ENCODE results near the gene ERG. TPM values are rescaled to one million over a fixed set of nuclear protein-coding genes. Genes with fewer than 3 reads are reported as not detected.

Gene ERG, protein sequence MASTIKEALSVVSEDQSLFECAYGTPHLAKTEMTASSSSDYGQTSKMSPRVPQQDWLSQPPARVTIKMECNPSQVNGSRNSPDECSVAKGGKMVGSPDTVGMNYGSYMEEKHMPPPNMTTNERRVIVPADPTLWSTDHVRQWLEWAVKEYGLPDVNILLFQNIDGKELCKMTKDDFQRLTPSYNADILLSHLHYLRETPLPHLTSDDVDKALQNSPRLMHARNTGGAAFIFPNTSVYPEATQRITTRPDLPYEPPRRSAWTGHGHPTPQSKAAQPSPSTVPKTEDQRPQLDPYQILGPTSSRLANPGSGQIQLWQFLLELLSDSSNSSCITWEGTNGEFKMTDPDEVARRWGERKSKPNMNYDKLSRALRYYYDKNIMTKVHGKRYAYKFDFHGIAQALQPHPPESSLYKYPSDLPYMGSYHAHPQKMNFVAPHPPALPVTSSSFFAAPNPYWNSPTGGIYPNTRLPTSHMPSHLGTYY
- polyA plus RNA-seq (2014; cell fraction: cytosol; rRNA removed) = 0.07 and 0.32 TPM in 2 replicates
- polyA plus RNA-seq (2014; cell fraction: nucleus; rRNA removed) = 0.16 TPM in 1 of 2 replicates, not detected in the other

- DNase-seq (ENCODE audit: low spot score) = no peak
Measured at GRCh38 chr21:38498057-38498833, at the start of gene ERG. Gene ERG (minus strand): TSS chr21:38498477. CDS start chr21:38498380, 97 bp downstream.

GRCh38 chr21:38544661-38545060 is 46.4 kb upstream of the ERG start:
- DNase-seq (ENCODE audit: low spot score) = no peak

GRCh38 chr21:38542263-38542662 is 44.0 kb upstream of the ERG start:
- no peak for DNase-seq (ENCODE audit: low spot score)

DNA sequence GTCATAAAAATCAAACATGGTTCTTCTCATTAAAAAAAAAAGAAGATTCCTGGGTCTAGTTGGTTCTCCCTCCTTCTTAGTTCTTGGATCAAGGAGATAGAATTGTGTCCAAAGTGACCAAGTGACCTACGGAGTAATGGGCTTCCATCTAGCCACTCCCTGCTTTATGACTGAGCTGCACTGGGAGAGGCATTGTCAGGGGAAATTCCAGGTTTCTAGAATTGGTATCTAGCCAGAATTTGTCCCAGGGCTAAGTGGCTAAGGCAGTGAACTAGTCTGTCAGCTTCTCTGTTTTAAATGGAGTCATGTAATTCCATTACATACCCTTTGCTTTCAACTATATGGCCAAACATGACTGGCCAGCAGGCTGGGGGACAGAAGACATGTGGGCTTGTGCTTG is 40.1 kb upstream of the ERG start:
- DNase-seq (ENCODE audit: low spot score) = no peak

GRCh38 chr21:38534591-38534990 is 36.3 kb upstream of the ERG start:
- DNase-seq (ENCODE audit: low spot score) = no peak

GRCh38 chr21:38533887-38534286 is 35.6 kb upstream of the ERG start:
- no peak for DNase-seq (ENCODE audit: low spot score)

DNA sequence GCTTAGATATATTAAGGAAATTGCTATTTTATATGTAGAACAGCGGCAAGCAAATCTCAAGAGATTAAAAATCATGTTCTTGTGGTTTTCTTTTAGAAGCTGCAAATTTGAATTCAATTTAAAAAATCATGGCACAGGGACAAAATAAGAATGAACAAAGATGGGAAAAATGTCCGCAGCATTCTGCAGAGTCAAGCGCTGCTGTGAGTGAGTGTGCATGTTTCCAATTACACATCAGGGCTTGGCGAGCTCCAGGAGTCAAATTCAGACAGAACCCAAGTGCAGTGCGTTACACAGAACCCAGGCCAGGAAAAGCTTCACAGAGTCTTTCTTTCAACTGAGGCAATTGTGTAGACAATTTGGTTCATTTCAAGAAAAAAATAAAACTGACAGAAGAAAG is 33.3 kb upstream of the ERG start:
- no peak for DNase-seq (ENCODE audit: low spot score)

DNA sequence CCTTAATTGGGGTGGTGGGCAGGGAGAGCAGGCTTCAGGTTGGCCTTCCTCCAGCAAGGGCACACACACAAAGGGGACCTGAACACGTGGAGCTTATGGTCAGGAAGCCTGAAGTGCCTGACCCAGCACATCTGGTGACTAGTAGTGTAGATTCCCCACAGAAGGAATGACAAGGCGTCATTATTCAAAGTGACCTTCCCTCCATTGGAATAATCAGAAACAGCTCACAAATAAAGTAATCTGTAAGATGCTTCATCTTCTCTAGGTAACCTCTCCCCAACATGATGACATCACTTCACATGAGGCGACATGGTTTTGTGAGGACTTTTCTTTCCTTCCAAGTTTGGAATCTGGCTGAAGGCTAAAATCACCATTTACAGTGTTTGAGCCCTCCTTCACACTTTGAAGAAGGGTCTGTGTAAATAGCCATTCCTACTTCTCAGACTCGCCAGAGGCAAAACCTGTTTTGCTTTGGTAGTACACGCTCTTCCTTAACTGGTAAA is 32.8 kb upstream of the ERG start:
- DNase-seq (ENCODE audit: low spot score) = no peak

GRCh38 chr21:38527737-38528136 is 29.5 kb upstream of the ERG start:
- no peak for DNase-seq (ENCODE audit: low spot score)

DNA sequence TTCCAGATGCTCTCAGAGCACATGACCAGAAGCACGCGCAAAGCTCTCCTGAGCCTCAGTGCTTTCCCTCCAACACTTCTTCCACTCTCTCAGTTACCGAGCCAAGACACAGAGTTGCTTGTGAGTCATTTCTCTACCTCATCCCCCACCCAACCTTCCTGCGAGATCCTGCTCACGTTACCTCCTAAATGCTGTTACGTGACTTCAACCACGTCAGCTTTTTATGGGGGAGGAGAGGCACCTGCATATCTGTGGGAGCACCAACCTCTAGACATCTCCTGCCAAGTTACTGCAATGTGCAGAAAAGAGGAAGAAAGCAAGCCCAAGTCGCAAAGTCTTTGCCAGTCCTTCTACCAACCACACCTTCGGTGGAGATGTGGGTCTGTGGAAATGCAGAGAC is 27.2 kb upstream of the ERG start:
- no peak for DNase-seq (ENCODE audit: low spot score)

DNA sequence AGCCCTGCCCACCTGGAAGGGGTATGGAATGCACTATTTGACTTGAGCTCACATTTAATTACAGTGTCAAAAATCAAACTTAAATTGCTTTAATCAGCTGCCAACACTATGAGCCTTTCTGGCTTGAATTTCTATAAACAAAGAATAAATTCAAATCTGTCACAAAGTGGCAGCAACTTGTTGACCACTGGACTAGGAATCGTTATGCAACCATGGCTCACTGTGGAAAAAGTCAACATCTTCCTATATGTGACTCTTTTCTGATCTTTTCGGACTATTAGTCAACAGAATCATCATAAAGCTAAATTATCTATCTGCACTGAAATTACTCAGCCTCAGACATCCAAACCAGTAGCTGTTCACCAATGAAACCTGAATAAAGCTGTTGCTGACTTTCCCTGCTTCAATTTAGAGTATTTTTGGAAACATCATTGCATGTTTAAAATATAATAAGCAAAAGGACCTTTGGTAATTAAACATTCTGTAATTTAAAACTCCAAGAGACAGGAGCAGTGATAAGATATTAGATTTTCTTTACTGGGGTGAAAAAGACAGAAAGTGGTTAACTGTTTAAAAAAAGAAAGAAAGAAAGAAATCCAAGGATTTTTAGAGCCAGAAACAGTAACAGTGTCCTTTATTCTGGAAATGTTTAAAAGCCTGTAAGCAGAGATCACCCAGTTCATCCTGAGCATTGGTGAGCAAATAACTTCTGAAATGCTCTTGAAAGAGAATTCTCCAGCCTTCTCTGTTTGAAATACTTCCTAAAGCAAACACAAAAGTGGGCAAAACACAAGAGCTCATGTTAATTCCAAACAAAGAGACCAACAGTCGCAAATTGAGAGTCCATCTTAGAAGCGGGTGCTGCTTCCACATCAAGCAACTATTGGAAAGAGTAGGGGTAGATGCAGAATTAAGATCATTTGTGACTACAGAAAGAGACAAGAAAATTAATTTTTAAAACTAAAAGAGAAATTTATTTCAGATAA is 26.2 kb upstream of the ERG start:
- DNase-seq (ENCODE audit: low spot score) = no peak

GRCh38 chr21:38520511-38520910 is 22.2 kb upstream of the ERG start:
- no peak for DNase-seq (ENCODE audit: low spot score)

DNA sequence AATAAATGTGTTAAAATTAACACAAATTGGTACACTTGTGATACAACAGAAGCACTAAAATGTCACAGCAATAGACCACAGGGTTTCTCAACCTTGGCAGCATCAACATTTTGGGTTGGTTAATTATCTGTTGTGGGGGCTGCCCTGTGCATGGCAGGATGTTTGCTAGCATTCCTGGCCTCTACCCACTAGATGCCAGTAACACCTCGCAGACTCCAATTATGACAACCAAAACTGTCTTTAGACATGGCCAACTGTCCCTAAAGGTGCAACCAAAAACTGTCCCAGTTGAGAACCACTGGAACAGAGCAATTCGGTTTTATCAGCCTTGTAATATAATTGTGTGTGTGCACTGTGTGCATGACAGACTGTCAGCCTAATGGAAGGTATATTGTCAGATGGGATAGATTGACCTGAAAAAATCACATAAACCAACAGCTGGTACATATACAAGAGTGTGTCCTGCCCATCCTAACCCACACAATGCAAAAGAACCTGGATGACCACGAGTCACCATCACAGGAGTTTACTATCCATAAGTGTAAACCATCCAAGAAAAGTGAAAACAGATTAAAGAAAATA is 13.5 kb upstream of the ERG start:
- DNase-seq (ENCODE audit: low spot score) = no peak

GRCh38 chr21:38511198-38511597 is 12.9 kb upstream of the ERG start:
- DNase-seq (ENCODE audit: low spot score) = no peak

DNA sequence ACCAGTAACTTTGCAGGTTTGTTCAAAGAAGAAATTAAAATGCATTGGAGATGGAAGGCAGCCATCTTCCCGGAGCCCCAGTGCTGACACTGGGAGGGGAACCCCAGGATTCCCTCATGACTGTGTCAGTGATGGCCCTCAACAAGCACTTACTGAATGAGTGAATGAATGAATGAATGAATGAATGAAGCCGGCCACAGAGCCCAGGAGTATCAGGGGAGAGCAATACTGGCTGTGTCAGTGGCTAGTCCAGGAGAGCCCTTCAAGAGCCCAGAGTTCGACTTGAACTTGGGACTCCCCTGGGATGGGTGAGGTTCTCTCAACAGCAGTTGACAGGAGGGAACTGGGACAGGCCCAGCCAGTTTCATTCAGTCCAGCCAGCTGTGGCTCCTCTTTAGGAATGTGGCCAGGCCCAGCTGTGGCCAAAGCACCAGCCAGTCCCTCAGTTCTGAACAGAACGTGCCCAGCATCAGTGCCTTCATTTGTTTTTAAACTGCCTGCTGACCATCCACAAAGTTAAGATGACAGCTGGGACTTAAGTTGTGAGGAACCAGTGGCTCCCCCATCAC is 9.2 kb upstream of the ERG start:
- no peak for DNase-seq (ENCODE audit: low spot score)

GRCh38 chr21:38506661-38507281 is 8.5 kb upstream of the ERG start:
- no peak for DNase-seq (ENCODE audit: low spot score)

- DNase-seq (ENCODE audit: low spot score) = peak; percentile 41
Measured at GRCh38 chr21:38505654-38506523, 7.6 kb upstream of the ERG start.

- DNase-seq (ENCODE audit: low spot score) = no peak
Measured at GRCh38 chr21:38504066-38504465, 5.8 kb upstream of the ERG start.

DNA sequence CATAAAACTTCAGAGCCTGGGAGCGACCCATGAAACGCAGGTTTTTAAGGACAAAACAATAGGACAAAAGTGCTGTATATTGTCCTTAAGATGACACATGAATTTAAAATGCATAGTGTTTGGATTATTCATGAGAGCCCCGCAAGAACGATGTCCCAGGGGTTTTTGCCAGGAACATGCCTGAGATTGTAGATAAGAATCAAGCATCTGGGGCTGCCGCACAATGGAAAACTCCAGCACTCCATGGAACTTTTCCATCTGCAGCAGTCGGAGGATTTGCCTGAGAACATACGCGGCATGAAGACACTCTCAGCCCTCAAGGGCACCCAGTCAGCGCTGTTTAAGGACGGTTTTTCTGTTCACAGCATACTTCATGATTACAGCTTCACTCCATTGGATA is 5.3 kb upstream of the ERG start:
- DNase-seq (ENCODE audit: low spot score) = peak; percentile 41

Data from SK-N-DZ (cell line).